GM19193 (cell line): ENCODE measurements around the gene GLRA1.

Experiments used
- POLR2A ChIP-seq: IDR thresholded peaks from 4 replicates; pipeline ENCODE4 v1.6.1; 2011; ENCODE audit not compliant: insufficient read depth, insufficient read length; ENCODE audit errors: extremely low read depth

Gene GLRA1

GRCh38 chr5:151924564-151925301 lies at the start of gene GLRA1:
Gene GLRA1, minus strand, starts transcription at chr5:151924851. Its CDS starts 302 bp downstream, at chr5:151924549.
- TF ChIP-seq POLR2A, result no peak

GRCh38 chr5:151970885-151971284 lies 46.2 kb upstream of the GLRA1 start:
- TF ChIP-seq POLR2A, result no peak

- no peak for TF ChIP-seq POLR2A
Observed at GRCh38 chr5:151967865-151968264, 43.2 kb upstream of the GLRA1 start.

GRCh38 chr5:151966046-151966445 lies 41.4 kb upstream of the GLRA1 start:
- TF ChIP-seq POLR2A, result no peak

- TF ChIP-seq POLR2A, result no peak
Observed at GRCh38 chr5:151964471-151964870, 39.8 kb upstream of the GLRA1 start.

GRCh38 chr5:151961557-151961956 lies 36.9 kb upstream of the GLRA1 start:
- TF ChIP-seq POLR2A, result no peak

- TF ChIP-seq POLR2A, result no peak
Observed at GRCh38 chr5:151958111-151958510, 33.5 kb upstream of the GLRA1 start.

GRCh38 chr5:151956725-151957124 lies 32.1 kb upstream of the GLRA1 start:
- no peak for TF ChIP-seq POLR2A

GRCh38 chr5:151954255-151954654 lies 29.6 kb upstream of the GLRA1 start:
- no peak for TF ChIP-seq POLR2A

GRCh38 chr5:151953833-151954232 lies 29.2 kb upstream of the GLRA1 start:
- TF ChIP-seq POLR2A, result no peak

- TF ChIP-seq POLR2A, result no peak
Observed at GRCh38 chr5:151952238-151952637, 27.6 kb upstream of the GLRA1 start.

GRCh38 chr5:151950706-151951105 lies 26.1 kb upstream of the GLRA1 start:
- TF ChIP-seq POLR2A, result no peak

GRCh38 chr5:151949701-151950308 lies 25.2 kb upstream of the GLRA1 start:
- no peak for TF ChIP-seq POLR2A

- TF ChIP-seq POLR2A, result no peak
Observed at GRCh38 chr5:151949113-151949512, 24.5 kb upstream of the GLRA1 start.

- TF ChIP-seq POLR2A, result no peak
Observed at GRCh38 chr5:151947931-151948608, 23.4 kb upstream of the GLRA1 start.

- TF ChIP-seq POLR2A, result no peak
Observed at GRCh38 chr5:151937851-151938250, 13.2 kb upstream of the GLRA1 start.
